COR-L47 (cell line): ENCODE results near the gene DDX50.
A peak's percentile ranks its signal among the peaks of the same experiment; 100 is the strongest.
"Not testable (repeated sequence)": the region's sequence is repeated elsewhere in the genome, so short reads cannot be mapped to it uniquely, and the experiment has no call there.

Source experiments
- DNase-seq: peaks from one replicate; lab custom pipeline; 2025; lab: John Stamatoyannopoulos, UW

The DDX50 gene

GRCh38 chr10:68901105-68901927 lies at the start of gene DDX50:
Gene DDX50, plus strand, starts transcription at chr10:68901315. Its CDS starts 70 bp downstream, at chr10:68901385.
- peak; percentile 94 for DNase-seq

- DNase-seq = no peak
Observed at GRCh38 chr10:68856352-68856751, 44.8 kb upstream of the DDX50 start.

- DNase-seq = no peak
Observed at GRCh38 chr10:68857005-68857404, 44.1 kb upstream of the DDX50 start.

GRCh38 chr10:68861253-68861652 lies 39.9 kb upstream of the DDX50 start:
- DNase-seq = no peak

- DNase-seq = no peak
Observed at GRCh38 chr10:68864611-68865010, 36.5 kb upstream of the DDX50 start.

GRCh38 chr10:68868173-68868572 lies 32.9 kb upstream of the DDX50 start:
- not testable (repeated sequence) for DNase-seq

- no peak for DNase-seq
Observed at GRCh38 chr10:68869623-68870022, 31.5 kb upstream of the DDX50 start.

- DNase-seq = no peak
Observed at GRCh38 chr10:68870061-68870460, 31.1 kb upstream of the DDX50 start.

GRCh38 chr10:68870545-68871104 lies 30.5 kb upstream of the DDX50 start:
- DNase-seq = no peak

- DNase-seq = no peak
Observed at GRCh38 chr10:68871105-68871711, 29.9 kb upstream of the DDX50 start.

- DNase-seq = peak; percentile 83
Observed at GRCh38 chr10:68871731-68872342, 29.3 kb upstream of the DDX50 start.

GRCh38 chr10:68876246-68877138 lies 24.6 kb upstream of the DDX50 start:
- DNase-seq = no peak

- no peak for DNase-seq
Observed at GRCh38 chr10:68877482-68878110, 23.5 kb upstream of the DDX50 start.

GRCh38 chr10:68878496-68878895 lies 22.6 kb upstream of the DDX50 start:
- no peak for DNase-seq

GRCh38 chr10:68879628-68880027 lies 21.5 kb upstream of the DDX50 start:
- DNase-seq = no peak

- no peak for DNase-seq
Observed at GRCh38 chr10:68880181-68880580, 20.9 kb upstream of the DDX50 start.

- DNase-seq = no peak
Observed at GRCh38 chr10:68895041-68895440, 6.1 kb upstream of the DDX50 start.

- DNase-seq = peak; percentile 33
Observed at GRCh38 chr10:68897336-68897741, 3.8 kb upstream of the DDX50 start.

GRCh38 chr10:68899186-68899745 lies 1.8 kb upstream of the DDX50 start:
- DNase-seq = no peak

- DNase-seq = no peak
Observed at GRCh38 chr10:68900427-68901104, 549 bp upstream of the DDX50 start.
